ENCODE results near the gene THBS4.

GRCh38 chr5:80068775-80069174, 33.6 kb downstream of the THBS4 start:
- TF ChIP-seq EZH2phosphoT487 (IDR thresholded peaks at IDR 0.05; ENCODE audit: borderline replicate concordance, low read length) = no peak
- TF ChIP-seq CTCF (IDR thresholded peaks at IDR 0.05; ENCODE audit: low read depth, low read length, poor library complexity, severe bottlenecking) = no peak
